SJSA1 (cell line): ENCODE results near the gene FBRSL1. TPM values are rescaled to one million over a fixed set of nuclear protein-coding genes. Genes with fewer than 3 reads are reported as not detected.

Experiments
- DNase-seq, 2 experiments: peaks; one replicate each; pipeline ENCODE4 v3.0.0-alpha.2; 2015 to 2020; ENCODE audit warnings: low spot score in 2 of 2, low read depth in 1 of 2
- H3K27ac ChIP-seq: fragments of 250-450 bp; sonication (Bioruptor Pico); 2 replicates; pipeline ENCODE4 v1.5.1; 2020; ENCODE audit warnings: mild to moderate bottlenecking, moderate library complexity
- H3K27me3 ChIP-seq: fragments of 250-450 bp; sonication (Bioruptor Pico); replicated peaks from 2 replicates; pipeline ENCODE4 v1.5.1; 2020; ENCODE audit warnings: mild to moderate bottlenecking, moderate library complexity
- H3K36me3 ChIP-seq: fragments of 250-450 bp; sonication (Bioruptor Pico); 2 replicates; pipeline ENCODE4 v1.5.1; 2020; ENCODE audit warnings: mild to moderate bottlenecking
- H3K4me1 ChIP-seq: fragments of 250-450 bp; sonication (Bioruptor Pico); replicated peaks from 2 replicates; pipeline ENCODE4 v1.6.1; 2021; ENCODE audit warnings: mild to moderate bottlenecking
- H3K4me3 ChIP-seq: fragments of 250-450 bp; sonication (Bioruptor Pico); 2 replicates; pipeline ENCODE4 v1.5.1; 2020; ENCODE audit warnings: mild to moderate bottlenecking
- H3K9me3 ChIP-seq: fragments of 250-450 bp; sonication (Bioruptor Pico); replicated peaks from 2 replicates; pipeline ENCODE4 v1.5.1; 2020; ENCODE audit warnings: mild to moderate bottlenecking
- total RNA-seq: library from RNA; depleted of rRNA; stranded (reverse); fragments of >200 nt; shearing (Covaris generic); gene quantifications from 2 replicates; pipeline ENCODE4 v1.2.3, GENCODE V29; 2014

Gene FBRSL1
- total RNA-seq, 1 experiment from 2014 or later: 2.8 TPM

GRCh38 chr12:132507161-132507538 is 17.2 kb downstream of the FBRSL1 start:
- no peak for DNase-seq
- Histone ChIP-seq H3K36me3 (no peaks in the 10 kb centered on the region), H3K27ac (no peak overlapping the region), H3K27me3 (no peaks in the 10 kb centered on the region), H3K4me3 (no peak overlapping the region), H3K4me1 (no peaks in the 10 kb centered on the region; the same call in 1 of the 2 replicates), H3K9me3 (no peaks in the 10 kb centered on the region)

GRCh38 chr12:132507656-132508490 is 17.9 kb downstream of the FBRSL1 start:
- no peak overlapping the region for H3K4me3 ChIP-seq
- DNase-seq: no peak
- no peak overlapping the region for H3K27ac ChIP-seq
- no peaks in the 10 kb centered on the region for H3K9me3 ChIP-seq
- H3K36me3 ChIP-seq: no peaks in the 10 kb centered on the region
- H3K4me1 ChIP-seq: no peaks in the 10 kb centered on the region; the same call in 1 of the 2 replicates
- H3K27me3 ChIP-seq: no peaks in the 10 kb centered on the region

GRCh38 chr12:132508491-132508740 is 18.5 kb downstream of the FBRSL1 start:
- H3K4me3 ChIP-seq: no peak overlapping the region
- H3K4me1 ChIP-seq: no peaks in the 10 kb centered on the region; the same call in 1 of the 2 replicates
- H3K9me3 ChIP-seq: no peaks in the 10 kb centered on the region
- DNase-seq: no peak
- no peaks in the 10 kb centered on the region for H3K36me3 ChIP-seq
- H3K27me3 ChIP-seq: no peaks in the 10 kb centered on the region
- no peak overlapping the region for H3K27ac ChIP-seq

- no peaks in the 10 kb centered on the region for H3K27me3 ChIP-seq
- no peaks in the 10 kb centered on the region for H3K9me3 ChIP-seq
- no peak overlapping the region for H3K27ac ChIP-seq
- no peak for DNase-seq
- H3K4me3 ChIP-seq: no peak overlapping the region
- H3K36me3 ChIP-seq: no peaks in the 10 kb centered on the region
- H3K4me1 ChIP-seq: no peaks in the 10 kb centered on the region; the same call in 1 of the 2 replicates
Observed at GRCh38 chr12:132508860-132509732, 19.1 kb downstream of the FBRSL1 start.

GRCh38 chr12:132510111-132510724 is 20.3 kb downstream of the FBRSL1 start:
- H3K27me3 ChIP-seq: no peaks in the 10 kb centered on the region
- H3K4me1 ChIP-seq: no peaks in the 10 kb centered on the region; the same call in 1 of the 2 replicates
- H3K4me3 ChIP-seq: no peak overlapping the region
- no peaks in the 10 kb centered on the region for H3K9me3 ChIP-seq
- H3K36me3 ChIP-seq: no peaks in the 10 kb centered on the region
- H3K27ac ChIP-seq: no peak overlapping the region
- no peak for DNase-seq

- H3K4me3 ChIP-seq: no peak overlapping the region
- H3K27ac ChIP-seq: no peak overlapping the region
- no peaks in the 10 kb centered on the region for H3K27me3 ChIP-seq
- H3K4me1 ChIP-seq: no peaks in the 10 kb centered on the region; the same call in 1 of the 2 replicates
- DNase-seq: no peak
- no peaks in the 10 kb centered on the region for H3K36me3 ChIP-seq
- no peaks in the 10 kb centered on the region for H3K9me3 ChIP-seq
Observed at GRCh38 chr12:132510746-132511477, 21.0 kb downstream of the FBRSL1 start.

GRCh38 chr12:132511516-132512196 is 21.7 kb downstream of the FBRSL1 start:
- no peak for DNase-seq
- no peak overlapping the region for H3K27ac ChIP-seq
- H3K9me3 ChIP-seq: no peaks in the 10 kb centered on the region
- H3K27me3 ChIP-seq: no peaks in the 10 kb centered on the region
- no peaks in the 10 kb centered on the region for H3K36me3 ChIP-seq
- H3K4me1 ChIP-seq: no peaks in the 10 kb centered on the region; the same call in 1 of the 2 replicates
- no peak overlapping the region for H3K4me3 ChIP-seq

- Histone ChIP-seq H3K27me3 (no peaks in the 10 kb centered on the region), H3K4me3 (no peak overlapping the region), H3K4me1 (no peaks in the 10 kb centered on the region), H3K27ac (no peak overlapping the region), H3K9me3 (no peaks in the 10 kb centered on the region), H3K36me3 (no peaks in the 10 kb centered on the region)
- no peak for DNase-seq
Observed at GRCh38 chr12:132512197-132513069, 22.5 kb downstream of the FBRSL1 start.

- no peaks in the 10 kb centered on the region for H3K4me1 ChIP-seq
Observed at GRCh38 chr12:132513070-132513398, 23.1 kb downstream of the FBRSL1 start.

GRCh38 chr12:132513458-132514135 is 23.6 kb downstream of the FBRSL1 start:
- no peak for DNase-seq
- H3K27ac ChIP-seq: no peak overlapping the region
- no peak overlapping the region for H3K4me3 ChIP-seq
- no peaks in the 10 kb centered on the region; the same call in 1 of the 2 replicates for H3K9me3 ChIP-seq
- no peaks in the 10 kb centered on the region for H3K4me1 ChIP-seq
- no peaks in the 10 kb centered on the region for H3K27me3 ChIP-seq
- no peaks in the 10 kb centered on the region for H3K36me3 ChIP-seq

More at GRCh38 chr12:132513070-132513398, 23.1 kb downstream of the FBRSL1 start:
- no peak for DNase-seq
- Histone ChIP-seq H3K27me3 (no peaks in the 10 kb centered on the region), H3K4me3 (no peak overlapping the region), H3K27ac (no peak overlapping the region), H3K36me3 (no peaks in the 10 kb centered on the region), H3K9me3 (no peaks in the 10 kb centered on the region)

GRCh38 chr12:132514216-132514820 is 24.4 kb downstream of the FBRSL1 start:
- Histone ChIP-seq H3K27ac (no peak overlapping the region), H3K9me3 (peaks cover 7% of the 10 kb centered on the region; the same call in 1 of the 2 replicates), H3K36me3 (no peaks in the 10 kb centered on the region), H3K4me3 (no peak overlapping the region), H3K4me1 (no peaks in the 10 kb centered on the region), H3K27me3 (no peaks in the 10 kb centered on the region)
- no peak for DNase-seq
